HG02870 (cell line): Measurements from ENCODE around the gene CHSY1.
A peak's percentile ranks its signal among the peaks of the same experiment; 100 is the strongest.

Experiments
- ATAC-seq: cut with Tn5 transposase; IDR thresholded peaks from one replicate; pipeline ENCODE4 v1.9.1; 2021; ENCODE audit warnings: mild to moderate bottlenecking, moderate library complexity; ENCODE audit not compliant: unreplicated experiment

Gene CHSY1

DNA sequence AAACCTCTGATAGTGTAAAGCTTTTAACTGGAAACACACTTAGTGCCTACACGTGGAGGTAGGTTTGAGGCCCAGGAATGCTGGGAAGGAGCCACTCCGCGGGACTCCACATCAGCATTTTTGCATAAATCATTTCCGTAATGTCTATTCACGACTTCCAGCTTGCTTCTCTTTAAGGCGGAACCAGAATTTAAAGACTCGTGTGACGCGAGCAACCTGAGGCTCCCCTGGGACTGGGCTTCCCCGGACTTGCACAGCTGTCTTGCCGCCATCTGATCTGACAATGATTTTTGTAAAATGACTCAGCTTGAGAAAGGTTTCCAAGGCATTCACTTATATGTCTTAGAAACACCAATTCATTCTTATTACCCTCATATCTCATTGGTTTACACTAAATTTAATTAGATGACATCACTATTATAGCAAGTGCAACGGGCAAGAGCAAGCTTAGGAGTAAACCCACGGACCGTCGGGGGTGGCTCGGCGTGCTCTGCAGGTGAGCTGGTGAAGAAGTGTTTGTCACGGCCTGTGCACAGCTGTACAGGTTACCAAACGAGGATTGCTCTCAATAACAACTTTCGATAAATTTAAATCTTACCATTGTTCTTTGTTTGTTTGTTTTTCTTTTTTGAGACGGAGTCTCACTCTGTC lies 95.2 kb downstream of the CHSY1 start:
- ATAC-seq = peak; percentile 84

- ATAC-seq = no peak
Observed at GRCh38 chr15:101156061-101156460, 95.8 kb downstream of the CHSY1 start.

DNA sequence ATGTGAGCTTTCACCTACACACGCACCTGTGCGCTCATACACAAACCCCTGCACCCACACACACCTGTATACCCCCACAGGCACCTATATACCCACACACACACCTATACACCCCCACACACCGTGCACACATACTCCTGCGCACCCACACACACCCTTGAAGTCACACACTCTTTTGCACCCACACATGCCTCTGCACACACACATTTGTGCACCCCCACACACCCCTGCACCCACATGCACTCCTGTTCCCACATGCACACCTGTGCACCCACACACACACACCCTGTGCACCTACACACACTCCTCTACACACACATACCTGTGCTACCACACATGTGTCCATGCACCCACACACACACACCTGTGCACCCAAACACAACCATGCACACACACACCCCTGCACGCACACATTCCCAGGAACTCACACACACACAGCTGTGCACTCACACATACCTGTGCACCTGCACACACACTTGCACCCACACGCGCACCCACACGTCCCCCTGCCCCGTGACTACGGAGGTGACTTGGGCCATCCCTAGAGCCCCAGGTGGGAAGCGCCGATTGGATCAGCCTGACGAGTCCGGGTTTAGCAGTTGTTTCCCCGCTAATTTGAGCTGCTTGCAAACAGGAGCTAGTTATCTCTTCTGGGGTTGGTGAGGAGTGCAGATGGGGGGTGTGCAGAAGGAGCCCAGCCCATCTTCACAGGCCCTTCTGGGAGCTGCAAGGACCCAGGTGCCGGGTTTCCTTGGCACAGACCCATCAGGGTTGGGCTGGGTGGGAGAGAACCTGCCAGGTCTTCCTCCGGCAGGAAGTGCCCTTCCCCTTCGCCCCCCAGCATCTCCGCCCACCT lies 97.8 kb downstream of the CHSY1 start:
- ATAC-seq = no peak

- no peak for ATAC-seq
Observed at GRCh38 chr15:101152914-101153313, 98.9 kb downstream of the CHSY1 start.

DNA sequence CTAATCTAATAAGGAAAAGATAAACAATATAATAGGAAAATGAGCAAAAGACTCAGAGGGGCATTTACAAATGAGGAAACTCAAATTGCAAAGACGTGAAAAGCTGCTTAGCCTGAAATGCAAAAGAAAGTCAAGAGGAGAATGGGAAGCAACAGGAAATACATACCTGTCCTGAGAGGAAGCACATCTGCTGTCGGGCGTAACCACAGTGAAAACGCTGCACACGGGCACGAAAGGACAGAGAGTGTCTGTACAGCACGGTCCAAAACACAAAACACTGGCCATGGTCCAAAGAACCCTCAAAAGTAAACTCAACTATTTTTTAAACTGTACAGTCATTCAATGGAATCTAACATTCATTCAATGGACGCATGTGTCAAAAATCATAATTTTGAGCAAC lies 100.6 kb downstream of the CHSY1 start:
- ATAC-seq = no peak

DNA sequence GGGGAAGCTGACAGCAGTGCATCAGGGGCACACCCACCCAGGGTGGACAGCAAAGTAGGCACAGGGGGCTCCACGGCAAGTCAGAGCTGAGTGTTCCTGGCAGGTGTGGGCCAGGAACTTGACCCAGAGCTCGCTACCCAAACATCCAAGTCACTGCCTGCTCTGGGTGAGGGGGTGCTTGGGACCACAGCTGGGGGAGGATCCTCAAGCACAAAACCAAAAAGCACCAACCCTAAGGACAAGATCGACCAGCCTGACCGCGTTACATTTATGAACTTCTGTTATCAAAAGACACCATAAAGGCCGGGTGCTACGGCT lies 101.2 kb downstream of the CHSY1 start:
- no peak for ATAC-seq

- ATAC-seq = no peak
Observed at GRCh38 chr15:101149864-101150722, 101.8 kb downstream of the CHSY1 start.

GRCh38 chr15:101148881-101149664 lies 102.8 kb downstream of the CHSY1 start:
- ATAC-seq = no peak

DNA sequence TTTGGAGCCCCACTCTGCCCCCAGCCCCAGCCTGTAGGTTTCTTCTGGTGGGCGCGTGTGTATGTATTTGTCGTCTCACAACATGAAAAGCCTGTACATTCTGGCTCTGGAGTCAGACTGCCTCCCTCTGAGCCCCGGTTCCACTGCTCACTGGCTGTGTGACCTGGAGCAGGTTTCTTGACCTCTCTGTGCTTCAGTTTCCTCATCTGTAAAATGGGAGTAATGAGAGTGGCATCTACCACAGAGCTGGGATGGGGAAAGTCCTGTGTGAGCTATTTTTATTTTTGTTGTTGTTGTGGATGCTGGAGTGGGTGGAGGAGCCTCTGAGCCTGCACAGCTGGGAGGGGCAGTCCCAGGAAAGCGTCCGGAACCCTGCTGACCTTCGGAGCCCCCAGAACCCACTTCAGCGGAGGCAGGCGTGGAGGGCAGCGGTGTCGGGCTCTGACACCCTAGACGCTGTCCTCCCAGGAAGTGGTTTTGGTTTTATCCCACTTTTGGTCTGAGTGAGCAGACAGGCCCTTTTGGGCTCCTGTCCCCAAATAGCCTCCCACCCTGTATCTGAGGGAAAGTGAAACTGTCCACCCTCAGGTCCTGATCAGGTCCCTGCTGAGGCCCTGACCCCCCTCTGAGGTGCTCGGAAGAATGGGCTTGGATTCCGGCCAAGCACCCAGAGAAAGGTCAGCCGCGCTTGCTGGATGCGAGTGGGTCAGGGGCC lies 103.5 kb downstream of the CHSY1 start:
- no peak for ATAC-seq

DNA sequence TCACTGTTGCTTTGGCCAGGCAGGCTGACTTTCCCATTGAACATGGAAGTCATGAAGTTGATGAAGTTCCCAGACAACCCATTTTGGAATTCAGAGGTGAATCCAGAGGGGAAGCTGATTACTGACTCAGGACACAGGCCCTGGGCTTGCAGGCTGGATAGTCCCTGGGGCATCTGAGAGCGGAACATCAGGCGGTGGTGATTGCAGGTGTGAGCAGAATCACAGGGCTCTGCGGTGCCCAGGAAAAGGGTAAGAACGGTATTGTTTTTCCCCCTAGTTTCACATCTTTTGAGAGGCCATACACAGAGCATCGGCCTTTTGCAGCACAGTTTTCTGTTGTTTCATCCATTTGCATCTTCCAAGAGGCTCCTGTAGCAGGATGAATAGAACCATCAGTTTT lies 104.7 kb downstream of the CHSY1 start:
- ATAC-seq = no peak

- ATAC-seq = no peak
Observed at GRCh38 chr15:101146118-101146702, 105.6 kb downstream of the CHSY1 start.

- no peak for ATAC-seq
Observed at GRCh38 chr15:101145362-101145761, 106.5 kb downstream of the CHSY1 start.

DNA sequence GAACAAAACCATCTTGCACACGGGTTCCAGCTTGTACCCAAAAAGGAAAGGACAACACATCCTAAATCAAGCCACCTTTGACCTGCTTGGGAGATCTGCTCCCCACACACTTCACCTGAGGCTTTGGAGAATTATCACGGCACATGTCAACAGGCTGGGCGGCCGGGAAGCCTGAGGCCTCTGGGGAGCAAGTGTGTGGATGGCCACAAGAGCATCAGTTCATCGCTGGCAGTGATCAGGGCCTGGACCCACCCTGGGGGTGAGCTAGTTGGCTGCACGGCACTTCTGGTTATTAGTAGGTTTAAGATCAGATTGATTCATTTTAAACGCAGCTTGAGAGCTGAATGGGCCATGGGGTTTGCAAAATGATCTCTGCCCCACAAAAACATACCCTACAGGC lies 108.5 kb downstream of the CHSY1 start:
- no peak for ATAC-seq

DNA sequence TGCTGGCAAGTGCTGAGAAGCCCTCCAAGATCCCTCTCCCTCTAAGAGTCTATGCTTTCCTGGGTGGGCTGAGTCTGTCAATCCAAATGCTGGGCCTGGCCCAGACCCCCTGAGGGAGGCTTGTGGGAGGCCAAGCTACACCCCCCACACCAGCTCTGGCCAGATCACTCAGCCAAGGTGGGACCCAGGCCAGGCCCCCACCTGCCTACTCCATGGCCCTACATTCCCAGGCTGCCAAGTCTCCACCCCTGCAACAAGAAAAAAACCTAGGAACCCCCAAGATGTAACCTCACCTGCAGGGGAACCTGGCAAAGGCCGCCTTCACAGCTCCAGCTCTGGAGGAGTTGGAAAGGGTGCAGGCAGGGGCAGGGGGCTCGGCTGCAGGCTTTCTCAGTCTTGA lies 109.1 kb downstream of the CHSY1 start:
- no peak for ATAC-seq

DNA sequence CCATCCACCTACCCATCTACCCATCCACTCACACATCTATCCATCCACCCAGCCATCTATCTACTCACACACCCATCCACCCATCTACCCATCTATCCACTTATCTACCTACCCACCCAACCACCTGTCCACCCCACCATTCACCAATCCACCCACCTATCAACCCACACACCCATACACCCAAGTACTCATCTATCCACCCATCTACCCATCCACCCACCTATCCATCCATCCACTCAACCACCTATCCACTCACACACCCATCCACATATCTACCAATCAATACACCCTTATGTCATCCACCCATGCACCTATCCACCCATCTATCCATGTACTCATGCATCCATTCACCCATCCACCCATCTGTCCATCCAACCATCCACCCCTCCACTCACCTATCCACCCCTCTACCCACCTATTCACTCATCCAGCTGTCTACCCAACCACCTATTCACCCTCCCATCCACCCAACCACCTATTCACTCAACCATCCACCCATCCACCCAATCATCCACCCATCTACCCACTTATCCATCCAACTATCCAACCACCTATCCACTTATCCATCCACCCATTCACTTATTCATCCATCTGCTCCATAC lies 109.8 kb downstream of the CHSY1 start:
- no peak for ATAC-seq

GRCh38 chr15:101140697-101141065 lies 111.2 kb downstream of the CHSY1 start:
- no peak for ATAC-seq

GRCh38 chr15:101139986-101140696 lies 111.7 kb downstream of the CHSY1 start:
- ATAC-seq = no peak

DNA sequence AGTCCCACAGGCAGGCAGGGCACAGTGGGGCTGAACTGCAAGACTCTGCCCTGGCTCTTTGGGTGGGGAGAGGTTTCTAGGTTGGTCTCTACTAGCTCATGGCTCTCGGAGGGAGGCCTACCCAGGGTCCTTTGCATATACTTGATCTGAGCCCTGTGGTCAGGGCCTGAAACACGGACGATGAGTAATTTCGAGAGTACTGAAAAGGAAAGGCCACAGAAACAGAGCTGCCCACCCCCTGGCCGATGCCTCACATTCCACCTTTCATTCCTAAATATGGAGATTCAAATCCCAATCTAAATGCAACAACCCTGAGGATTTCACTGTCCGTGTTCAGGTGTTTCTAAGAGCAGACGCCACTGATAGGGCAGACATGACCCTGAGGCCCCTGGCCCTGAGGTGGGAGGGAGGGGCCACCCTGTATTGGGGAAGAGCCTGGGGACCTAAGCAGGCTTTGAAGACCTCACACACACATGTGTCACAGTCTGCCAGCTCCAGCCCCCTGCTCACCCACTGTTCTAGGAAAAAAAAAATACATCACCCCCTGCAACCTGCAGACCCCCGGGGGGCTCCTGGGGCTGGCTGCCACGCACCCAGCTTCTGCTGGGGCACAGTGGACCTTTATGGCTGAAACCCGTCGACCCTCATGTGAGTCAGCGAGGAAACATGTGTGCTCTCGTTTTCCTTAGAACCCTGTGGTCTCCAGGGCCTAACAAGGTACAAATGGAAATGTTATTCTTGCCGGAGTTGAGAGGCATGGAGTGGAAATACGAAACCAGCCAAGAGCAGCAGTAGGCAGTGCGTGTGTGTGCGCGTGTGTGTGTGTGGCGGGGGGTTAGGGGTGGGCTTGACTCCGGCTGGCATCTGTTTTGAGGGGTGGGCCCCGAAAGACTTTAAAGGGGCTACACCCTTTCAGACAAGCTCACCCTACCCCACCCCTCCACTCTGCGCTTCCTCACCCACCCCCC lies 112.7 kb downstream of the CHSY1 start:
- peak; percentile 62 for ATAC-seq
